Left colon (tissue), 2 donors: Measurements from ENCODE around the gene TBC1D20. TPM values are rescaled to one million over a fixed set of nuclear protein-coding genes. Genes with fewer than 3 reads are reported as not detected.

ENCODE experiments used
- ATAC-seq: fragments of 200-7000 bp; cut with Tn5 transposase; one replicate; pipeline ENCODE4 v1.9.1; 2020; ENCODE audit warnings: mild to moderate bottlenecking, moderate library complexity
- DNase-seq, 2 donors: peaks; one replicate each; pipeline ENCODE4 v3.0.0-alpha.2; 2020
- intact Hi-C, 2 donors: fragments of 100-400 bp; cut with DNase I in 1 of 2; cut with micrococcal nuclease in 1 of 2; formaldehyde crosslinking; loops; one replicate each; pipeline versions ENCODE4 v1.11.2 to v1.14.0; 2022; cut with DNase I, micrococcal nuclease
- total RNA-seq, 2 donors: library from RNA; stranded (reverse); fragmentation: NEBNext Ultra II Directional; extraction: Animal tissue kit (Norgen Biotek cat#: 25700); gene quantifications; one replicate each; pipeline ENCODE4 v1.2.1, GENCODE V29; 2021
- donor health status: DM: no; HTN: no; CAD: no.
- donor health status: DM: yes; HTN: yes; CAD: no.

Gene TBC1D20
- total RNA-seq, 2 donors from 2014 or later = 29.0 to 32.3 TPM

DNA sequence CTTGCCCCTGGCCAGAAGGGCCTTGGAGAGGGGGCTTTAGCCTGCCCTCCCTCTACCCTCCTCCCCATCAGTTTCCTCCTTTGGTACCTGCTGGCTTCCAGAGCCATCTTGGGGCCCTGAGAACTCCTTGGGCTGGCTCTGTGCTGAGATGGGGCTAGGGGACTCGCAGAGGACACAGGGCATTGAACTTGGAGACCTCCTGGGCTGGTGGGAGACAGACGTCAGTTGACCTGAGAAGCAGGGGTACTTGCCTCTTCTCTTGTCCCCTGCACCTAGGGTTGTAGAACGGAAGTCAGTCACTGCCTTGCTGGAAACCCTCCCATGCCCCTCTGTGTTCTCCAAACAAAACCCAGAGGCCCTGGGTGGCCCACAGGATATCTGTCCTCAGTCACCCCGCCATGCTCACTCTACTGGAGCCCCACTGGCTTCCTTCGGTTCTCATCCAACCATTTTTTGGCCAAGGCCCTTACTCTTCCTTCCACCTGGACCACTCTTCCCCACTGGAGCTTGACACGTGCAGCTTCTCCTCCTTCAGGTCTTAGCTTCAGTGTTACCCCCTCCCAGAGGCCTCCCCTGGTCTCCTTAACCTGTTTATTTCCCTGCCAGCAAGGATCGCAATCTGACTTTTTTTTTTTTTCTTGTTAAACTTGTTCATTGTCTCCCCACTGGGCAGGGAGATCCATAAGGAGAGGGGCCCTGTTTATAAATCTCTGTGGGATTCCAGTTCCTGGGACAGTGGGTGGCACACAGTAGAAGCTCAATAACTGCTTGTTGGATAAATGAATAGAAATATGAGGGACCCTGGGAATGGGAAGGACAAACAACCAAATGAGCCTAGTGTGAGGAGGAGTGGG is 53.3 kb downstream of the TBC1D20 start:
- intact Hi-C loops = no loop called here
- DNase-seq (no peak), ATAC-seq (peak; percentile 17)

GRCh38 chr20:407953-408842 is 54.1 kb downstream of the TBC1D20 start, which contains the start of gene RBCK1:
TSS of gene RBCK1 (plus strand) at chr20:408299. CDS start at chr20:408758, 459 bp downstream.
- intact Hi-C loops = no loop called here
- peak; percentile 83 for ATAC-seq
- peak; percentile 86 to 90 for DNase-seq

- DNase-seq (peak; percentile 74 to 80), ATAC-seq (peak; percentile 68)
- intact Hi-C loops = no loop called here
Measured at GRCh38 chr20:407133-407952, 55.0 kb downstream of the TBC1D20 start.

GRCh38 chr20:406200-407132 is 55.9 kb downstream of the TBC1D20 start:
- ATAC-seq = no peak
- intact Hi-C loops = no loop called here
- no peak for DNase-seq

GRCh38 chr20:404088-404487 is 58.2 kb downstream of the TBC1D20 start:
- ATAC-seq = no peak
- intact Hi-C loops = no loop called here

DNA sequence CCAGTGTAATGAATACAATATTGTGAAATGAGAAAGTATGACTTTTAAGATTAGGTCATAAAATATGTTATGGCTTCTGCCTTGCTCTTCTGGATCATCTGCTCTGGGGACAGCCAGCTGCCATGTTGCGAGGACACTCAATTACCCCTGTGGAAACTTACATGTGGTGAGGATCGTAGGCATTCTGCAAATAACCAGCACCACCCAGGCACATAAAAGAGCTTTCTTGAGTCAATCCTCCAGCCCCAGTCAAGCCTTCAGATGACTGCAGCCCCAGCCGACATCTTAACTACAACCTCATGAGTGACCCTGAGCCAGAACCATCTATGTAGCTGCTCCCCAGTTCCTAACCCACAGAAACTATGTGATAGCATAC is 58.8 kb downstream of the TBC1D20 start:
- ATAC-seq (no peak), DNase-seq (no peak)
- intact Hi-C loops = no loop called here

More at GRCh38 chr20:404088-404487, 58.2 kb downstream of the TBC1D20 start:
- DNase-seq = no peak

DNA sequence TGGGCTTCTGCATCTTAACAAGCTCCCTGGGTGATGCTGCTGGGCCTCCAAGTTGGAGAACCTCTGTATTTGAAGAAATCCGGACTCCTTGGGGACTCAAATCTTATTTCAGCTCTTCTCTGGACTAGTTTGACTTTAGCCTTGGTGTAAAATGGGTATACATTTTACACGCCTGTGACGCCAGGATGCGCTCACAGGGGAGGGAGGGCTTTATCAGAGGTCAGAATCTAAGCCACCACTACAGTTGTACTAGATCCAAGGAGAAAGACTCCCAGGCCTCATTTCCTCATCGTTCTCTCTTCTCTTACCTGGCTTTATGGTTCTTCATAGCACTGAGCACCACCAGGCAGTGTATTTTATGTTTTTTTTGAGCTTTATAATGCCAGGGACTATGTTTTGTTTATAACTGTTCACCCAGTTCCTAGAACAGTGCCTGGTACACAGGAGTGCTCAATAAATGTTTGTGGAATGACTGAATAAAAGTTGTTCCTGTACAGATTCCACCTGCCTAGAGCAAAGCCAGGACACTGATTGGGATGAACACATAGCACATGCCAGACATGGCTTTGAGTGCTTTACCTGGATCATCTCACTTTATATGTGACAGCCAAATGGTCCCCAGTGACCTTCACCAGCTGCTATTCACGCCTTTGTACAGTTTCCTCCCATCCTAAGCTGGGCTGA is 59.3 kb downstream of the TBC1D20 start:
- no peak for ATAC-seq
- DNase-seq = no peak
- intact Hi-C loops = no loop called here

DNA sequence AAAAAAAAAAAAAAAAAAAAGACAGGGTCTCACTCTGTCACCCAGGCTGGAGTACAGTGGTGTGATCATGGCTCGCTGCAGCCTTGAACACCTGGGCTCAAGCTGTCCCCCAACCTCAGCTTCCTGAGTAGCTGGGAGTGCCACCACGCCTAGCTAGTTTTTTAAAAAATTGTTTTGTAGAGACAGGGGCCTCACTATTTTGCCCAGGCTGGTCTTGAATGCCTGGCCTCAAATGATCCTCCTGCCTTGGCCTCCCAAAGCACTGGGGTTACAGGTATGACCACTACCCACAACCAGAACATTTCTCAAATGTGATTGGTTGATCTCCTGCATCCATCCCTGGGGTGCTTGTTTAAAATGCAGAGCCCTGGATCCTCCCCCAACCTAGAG is 59.8 kb downstream of the TBC1D20 start:
- no peak for DNase-seq
- intact Hi-C loops = no loop called here
- ATAC-seq = no peak

GRCh38 chr20:401682-402495 is 60.4 kb downstream of the TBC1D20 start:
- ATAC-seq = peak; percentile 91
- peak in 1 of 2 donors; percentile 48 for DNase-seq
- intact Hi-C loops = no loop called here

DNA sequence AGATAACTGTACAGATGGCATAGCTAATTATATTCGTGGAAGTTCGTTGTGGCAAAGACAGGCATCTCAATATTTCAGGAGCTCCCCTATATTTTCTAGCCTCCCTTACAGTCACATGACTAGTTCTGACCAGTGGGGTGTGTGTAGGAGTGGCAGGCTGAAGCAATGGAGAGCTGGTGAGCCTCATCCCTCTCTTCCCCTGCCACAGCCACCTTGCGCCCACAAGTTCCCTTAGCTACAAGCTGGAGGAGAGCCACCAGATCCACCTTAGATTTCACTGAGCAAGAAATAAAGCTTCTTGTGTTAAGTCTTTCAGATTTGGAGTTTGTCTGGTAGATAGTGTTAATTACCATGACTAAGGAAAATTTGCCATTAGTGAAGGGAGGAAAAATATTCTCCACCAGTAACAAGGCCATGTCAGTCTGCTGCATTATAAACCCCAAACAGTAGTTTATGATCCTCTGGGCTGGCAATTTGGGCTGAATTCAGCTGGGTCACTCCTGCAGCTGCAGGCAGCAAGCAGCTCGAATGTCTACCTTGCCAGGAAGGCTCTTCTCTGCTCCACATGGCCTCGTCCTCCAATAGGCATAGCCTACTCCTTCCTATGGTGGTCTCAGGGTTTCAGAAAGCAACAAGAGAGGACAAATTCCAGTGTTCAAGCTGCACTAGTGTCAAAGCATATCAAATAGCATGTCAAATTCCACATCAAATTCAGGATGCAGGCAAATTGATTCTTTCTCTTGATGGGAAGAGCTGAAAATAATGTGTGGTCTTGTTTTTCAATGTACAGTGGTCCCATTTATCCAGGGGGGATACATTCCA is 61.7 kb downstream of the TBC1D20 start:
- intact Hi-C loops = no loop called here
- DNase-seq (no peak), ATAC-seq (no peak)

DNA sequence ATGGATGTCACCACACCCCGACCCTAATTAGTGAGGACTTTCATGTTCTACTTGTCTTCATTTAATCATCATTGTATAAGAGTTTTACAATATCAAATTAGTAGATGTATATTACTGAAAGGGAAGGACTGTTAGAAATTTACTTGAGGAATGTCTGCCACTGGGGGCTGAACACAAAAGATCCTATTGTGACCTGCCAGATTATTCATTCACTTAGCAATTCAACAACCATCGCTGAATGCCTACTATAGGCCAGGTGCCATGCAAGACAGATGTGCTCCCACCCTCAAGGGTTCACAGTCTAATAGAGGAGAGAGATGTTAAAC is 62.2 kb downstream of the TBC1D20 start:
- intact Hi-C loops = no loop called here
- no peak for ATAC-seq

DNA sequence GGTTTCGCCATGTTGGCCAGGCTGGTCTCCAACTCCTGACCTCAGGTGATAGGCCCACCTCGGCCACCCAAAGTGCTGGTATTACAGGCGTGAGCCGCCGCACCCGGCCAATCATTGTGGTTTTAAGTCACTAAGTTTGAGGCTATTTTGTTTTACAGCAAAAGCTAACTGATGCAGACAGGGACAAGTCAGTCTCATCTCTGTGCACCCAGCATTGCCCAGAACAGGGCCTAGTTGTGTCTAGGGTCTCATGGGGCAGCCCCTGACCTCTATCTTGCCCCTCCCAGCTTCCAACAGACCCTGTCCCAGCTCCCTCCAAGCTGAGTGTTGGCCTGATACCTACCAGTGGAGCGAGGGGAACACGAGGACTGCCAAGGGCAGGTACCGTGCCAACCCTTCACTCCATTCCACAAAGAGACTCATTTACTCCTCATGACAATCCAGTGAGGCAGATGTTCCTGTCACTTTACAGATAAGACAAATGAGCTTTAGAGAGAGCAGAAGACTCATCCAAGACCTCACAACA is 63.1 kb downstream of the TBC1D20 start:
- DNase-seq = no peak
- no peak for ATAC-seq
- intact Hi-C loops = no loop called here

More for the DNA sequence above, 62.2 kb downstream of the TBC1D20 start:
- no peak for DNase-seq

DNA sequence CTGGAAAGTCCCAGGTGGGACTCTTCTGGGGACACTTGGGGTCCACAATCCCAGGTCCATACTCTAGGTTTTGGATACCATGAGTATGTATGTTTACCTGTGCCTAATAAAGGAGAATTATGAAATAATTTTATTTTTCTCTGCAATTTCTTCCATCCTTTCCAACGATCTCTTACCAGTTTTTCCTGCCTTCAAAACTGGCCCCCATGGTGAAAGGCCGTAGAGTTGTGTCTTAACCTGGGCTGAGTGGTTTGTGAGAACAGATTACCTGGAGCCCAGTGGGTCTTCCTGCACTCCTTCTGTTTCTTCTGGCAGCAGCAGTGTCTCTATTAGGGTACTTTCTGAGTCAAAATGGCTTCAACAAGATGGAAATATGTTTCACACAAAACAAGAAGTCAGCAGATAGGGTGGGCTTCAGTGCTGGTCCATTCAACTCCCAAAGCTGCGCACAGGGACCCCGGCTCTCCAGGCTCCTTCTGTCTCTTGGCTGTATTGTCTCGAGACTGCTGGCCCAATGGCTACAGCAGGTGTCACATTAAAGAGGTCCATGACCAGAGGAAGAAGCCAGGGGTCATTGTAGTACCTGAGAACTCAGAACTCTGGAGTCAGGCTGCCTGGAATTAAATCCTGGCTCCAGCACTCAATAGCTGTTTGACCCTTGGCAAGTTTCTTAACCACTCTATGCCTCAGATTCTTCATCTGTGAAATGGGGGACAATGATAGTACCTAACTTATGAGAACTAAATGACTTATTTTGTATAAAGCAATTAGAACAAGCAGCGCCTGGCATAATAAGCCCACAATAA is 64.7 kb downstream of the TBC1D20 start:
- DNase-seq (no peak), ATAC-seq (no peak)
- intact Hi-C loops = no loop called here

DNA sequence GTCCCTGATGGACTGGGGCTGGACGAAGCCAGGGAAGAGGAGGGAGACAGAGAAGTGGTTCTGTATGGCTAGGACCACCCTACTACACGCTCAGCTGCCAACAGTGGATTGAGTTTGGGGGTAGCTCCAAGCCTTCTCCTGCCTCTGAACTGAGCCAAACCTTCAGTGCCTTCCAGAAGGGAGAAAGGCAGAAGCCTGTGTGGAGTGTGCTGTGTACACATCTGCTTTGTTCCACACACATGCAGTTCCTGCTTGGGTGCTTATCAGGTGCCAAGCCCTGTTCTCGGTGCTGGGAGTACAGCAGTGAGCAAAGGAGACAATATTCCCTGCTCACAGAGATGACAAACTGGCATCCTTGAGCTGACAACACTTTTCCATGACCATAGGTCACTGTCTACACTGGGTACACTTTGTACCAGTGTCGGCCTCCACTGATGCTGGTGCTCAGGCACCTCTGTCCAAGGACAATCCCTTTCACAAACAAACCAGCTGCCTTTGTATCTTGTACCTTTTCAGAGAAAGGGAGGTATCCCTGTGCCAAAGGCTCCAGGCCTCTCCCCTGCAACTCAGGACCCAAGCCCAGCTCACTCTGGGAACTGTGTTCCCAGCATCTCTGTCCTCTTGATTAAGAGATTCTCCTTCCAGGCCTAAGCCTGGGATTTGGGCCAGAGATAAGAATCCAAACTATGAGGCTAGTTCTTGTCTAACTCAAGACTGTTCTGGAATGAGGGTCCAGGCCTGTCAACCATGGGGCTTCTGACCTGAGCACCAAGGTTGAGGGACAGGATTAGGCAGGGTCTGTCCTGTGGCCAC is 65.5 kb downstream of the TBC1D20 start:
- ATAC-seq (peak; percentile 44), DNase-seq (no peak)
- intact Hi-C loops = no loop called here
